Activated naive CD4-positive, alpha-beta T cell treated with anti-CD3 and anti-CD28 coated beads, Interleukin-2, amount 50 U/mL, for 72 hours (primary cell): Measurements from ENCODE around the gene SNCG. TPM values are rescaled to one million over a fixed set of nuclear protein-coding genes. Genes with fewer than 3 reads are reported as not detected.

Source experiments
- ATAC-seq, 2 donors: fragments of 150-1000 bp; cut with Tn5 transposase; 2 replicates each; pipeline ENCODE4 v1.10.0; 2021; ENCODE audit warnings: mild to moderate bottlenecking in 2 of 2, moderate library complexity in 2 of 2
- DNase-seq, 2 donors: peaks; one replicate each; pipeline ENCODE4 v3.0.0; 2021 to 2022; ENCODE audit warnings: low spot score in 2 of 2
- H3K27ac Mint-ChIP-seq, 2 donors: one replicate each; pipeline ENCODE4 v1.8.0; 2022; ENCODE audit warnings: mild to moderate bottlenecking in 2 of 2, mixed read lengths in 2 of 2
- H3K36me3 Mint-ChIP-seq, 2 donors: one replicate each; pipeline ENCODE4 v1.8.0; 2022; ENCODE audit warnings: mixed read lengths in 2 of 2
- H3K9me3 Mint-ChIP-seq, 2 donors: one replicate each; pipeline ENCODE4 v1.8.0; 2022; ENCODE audit warnings: mixed read lengths in 2 of 2
- total RNA-seq, 2 donors: library from RNA; stranded (reverse); gene quantifications; one replicate each; pipeline ENCODE4 v1.2.3, GENCODE V29; 2022

The SNCG gene
- total RNA-seq, 2 donors from 2014 or later: 1.7 TPM; not detected in 1

- no peak for ATAC-seq
- no peak overlapping the region for H3K27ac Mint-ChIP-seq
- no peak for DNase-seq
Measured at GRCh38 chr10:86955501-86956194, 2.8 kb upstream of the SNCG start.

GRCh38 chr10:86956195-86956847 lies 2.1 kb upstream of the SNCG start:
- no peak for ATAC-seq
- H3K27ac Mint-ChIP-seq: no peak overlapping the region
- H3K9me3 Mint-ChIP-seq: peaks cover 8 to 9% of the 10 kb centered on the region in 2 donors

More at GRCh38 chr10:86955501-86956194, 2.8 kb upstream of the SNCG start:
- H3K36me3 Mint-ChIP-seq: peaks cover 10 to 12% of the 10 kb centered on the region in 2 donors
- peaks cover 8 to 9% of the 10 kb centered on the region in 2 donors for H3K9me3 Mint-ChIP-seq

GRCh38 chr10:86956848-86957448 lies 1.5 kb upstream of the SNCG start:
- DNase-seq (no peak), ATAC-seq (no peak)
- Mint-ChIP-seq H3K36me3 (peaks cover 6 to 7% of the 10 kb centered on the region in 2 donors), H3K27ac (no peak overlapping the region), H3K9me3 (peaks cover 6% of the 10 kb centered on the region in 2 donors)

More at GRCh38 chr10:86956195-86956847, 2.1 kb upstream of the SNCG start:
- H3K36me3 Mint-ChIP-seq: peaks cover 10 to 12% of the 10 kb centered on the region in 2 donors
- DNase-seq: no peak

- Mint-ChIP-seq H3K9me3 (no peaks in the 10 kb centered on the region), H3K36me3 (peaks cover 0 to under 1% of the 10 kb centered on the region in 2 donors), H3K27ac (no peak within 1 kb of the TSS)
- ATAC-seq: no peak
- DNase-seq: no peak
Measured at GRCh38 chr10:86957471-86958115, 806 bp upstream of the SNCG start, which contains the start of gene MMRN2. Gene MMRN2 (minus strand): TSS chr10:86957615. CDS start chr10:86957541, 74 bp downstream.

GRCh38 chr10:86958901-86959736 lies 720 bp downstream of the SNCG start:
- Mint-ChIP-seq H3K27ac (no peak overlapping the region), H3K36me3 (no peaks in the 10 kb centered on the region), H3K9me3 (no peaks in the 10 kb centered on the region)
- ATAC-seq: no peak
- no peak for DNase-seq

GRCh38 chr10:86959737-86960002 lies 1.3 kb downstream of the SNCG start:
- ATAC-seq: no peak
- no peaks in the 10 kb centered on the region for H3K36me3 Mint-ChIP-seq
- no peak overlapping the region for H3K27ac Mint-ChIP-seq
- DNase-seq: no peak
- H3K9me3 Mint-ChIP-seq: no peaks in the 10 kb centered on the region

GRCh38 chr10:86960003-86960862 lies 1.8 kb downstream of the SNCG start:
- ATAC-seq (peak; percentile 68 to 89), DNase-seq (peak in 1 of 2 donors; percentile 61)
- no peak overlapping the region for H3K27ac Mint-ChIP-seq
- H3K36me3 Mint-ChIP-seq: no peaks in the 10 kb centered on the region
- H3K9me3 Mint-ChIP-seq: no peaks in the 10 kb centered on the region

GRCh38 chr10:86960863-86961434 lies 2.5 kb downstream of the SNCG start:
- DNase-seq (no peak), ATAC-seq (peak in 1 of 2 donors; percentile 20)
- no peaks in the 10 kb centered on the region for H3K36me3 Mint-ChIP-seq
- no peaks in the 10 kb centered on the region for H3K9me3 Mint-ChIP-seq
- H3K27ac Mint-ChIP-seq: no peak overlapping the region

- ATAC-seq: peak in 1 of 2 donors; percentile 38
- Mint-ChIP-seq H3K36me3 (no peaks in the 10 kb centered on the region), H3K27ac (no peak overlapping the region), H3K9me3 (no peaks in the 10 kb centered on the region)
- DNase-seq: no peak
Measured at GRCh38 chr10:86961481-86962091, 3.2 kb downstream of the SNCG start.

- H3K36me3 Mint-ChIP-seq: no peaks in the 10 kb centered on the region
- no peak for DNase-seq
- H3K27ac Mint-ChIP-seq: peak overlapping the region in 1 of 2 donors; percentile 44
- no peaks in the 10 kb centered on the region for H3K9me3 Mint-ChIP-seq
- no peak for ATAC-seq
Measured at GRCh38 chr10:86962136-86962980, 4.0 kb downstream of the SNCG start.

GRCh38 chr10:86962981-86963310 lies 4.5 kb downstream of the SNCG start:
- H3K27ac Mint-ChIP-seq: no peak overlapping the region
- DNase-seq: no peak
- H3K9me3 Mint-ChIP-seq: no peaks in the 10 kb centered on the region
- no peak for ATAC-seq
- no peaks in the 10 kb centered on the region for H3K36me3 Mint-ChIP-seq

- DNase-seq (no peak), ATAC-seq (no peak)
- H3K27ac Mint-ChIP-seq: no peak overlapping the region
- H3K9me3 Mint-ChIP-seq: no peaks in the 10 kb centered on the region
- H3K36me3 Mint-ChIP-seq: no peaks in the 10 kb centered on the region
Measured at GRCh38 chr10:86963341-86963919, 5.0 kb downstream of the SNCG start.

- no peak for DNase-seq
- no peaks in the 10 kb centered on the region for H3K9me3 Mint-ChIP-seq
- peak overlapping the region in 1 of 2 donors; percentile 2 for H3K27ac Mint-ChIP-seq
- H3K36me3 Mint-ChIP-seq: no peaks in the 10 kb centered on the region
- ATAC-seq: no peak
Measured at GRCh38 chr10:86964061-86964846, 5.9 kb downstream of the SNCG start.
